ENCODE results near the gene CYB561.

- TF ChIP-seq CTCF (IDR thresholded peaks at IDR 0.05), result no peak
- no peak for TF ChIP-seq POLR2A (IDR thresholded peaks at IDR 0.05)
These were observed 6.4 kb downstream of the CYB561 start for GRCh38 chr17:63439687-63440086.
